ENCODE data around the gene COPS4. TPM values are rescaled to one million over a fixed set of nuclear protein-coding genes. Genes with fewer than 3 reads are reported as not detected.

COPS4 gene
- polyA plus RNA-seq, 6 donors from 2014 or later: 40.1 to 74.5 (median 49.2) TPM

- peaks cover 0 to 4% (median 0%) of the 10 kb centered on the region in 7 donors for H3K9me3 Mint-ChIP-seq
- H3K27ac Mint-ChIP-seq: peak overlapping the region in 3 of 6 donors; percentile 2 to 90 (median 52)
- peak overlapping the region; percentile 0 to 87 (median 72) for H3K4me3 Mint-ChIP-seq
- DNase-seq: peak; percentile 59
- H3K36me3 Mint-ChIP-seq: no peaks in the 10 kb centered on the region
- no peaks in the 10 kb centered on the region for H3K27me3 Mint-ChIP-seq
- H3K4me1 Mint-ChIP-seq: peaks cover 26 to 54% (median 35%) of the 10 kb centered on the region in 3 donors
- peak; percentile 100 for ATAC-seq (ENCODE audit: low read depth in 2 of 2)
These were observed 89.3 kb downstream of the COPS4 start for GRCh38 chr4:83124111-83124780.

Other genes starting within 250 kb of the COPS4 start
- gene SCD5, start 236.4 kb upstream of the COPS4 start, polyA plus RNA-seq (ENCODE audit: low read depth in 6 of 6): under 1 TPM in 3 of 6 donors, not detected in 3; 0.09 to 0.15 (median 0.10) TPM
- gene SEC31A, start 144.0 kb upstream of the COPS4 start, polyA plus RNA-seq (ENCODE audit: low read depth in 6 of 6): 100 to 1,000 TPM; 131 to 183 (median 139) TPM
- gene THAP9, start 134.4 kb upstream of the COPS4 start, polyA plus RNA-seq (ENCODE audit: low read depth in 6 of 6): 1 to 10 TPM in 5 of 6 donors, under 1 TPM in 1; 0.52 to 6.3 (median 3.1) TPM
- 1 to 10 TPM; 3.1 to 8.4 (median 7.8) TPM for gene LIN54, start 24.4 kb upstream of the COPS4 start, polyA plus RNA-seq (ENCODE audit: low read depth in 6 of 6)
- 1,000 to 10,000 TPM in 3 of 6 donors, 100 to 1,000 TPM in 3; 826 to 1,431 (median 949) TPM for gene PLAC8, start 79.5 kb downstream of the COPS4 start, polyA plus RNA-seq (ENCODE audit: low read depth in 6 of 6)
- 10 to 100 TPM in 5 of 6 donors, 1 to 10 TPM in 1; 3.2 to 12.4 (median 11.5) TPM for gene COQ2, start 249.6 kb downstream of the COPS4 start, polyA plus RNA-seq (ENCODE audit: low read depth in 6 of 6)

Data from naive B cell (primary cell).